PC-3 (cell line): ENCODE data around the gene PLXNB2. TPM values are rescaled to one million over a fixed set of nuclear protein-coding genes. Genes with fewer than 3 reads are reported as not detected.
A peak's percentile ranks its signal among the peaks of the same experiment; 100 is the strongest.

Experiments
- ATAC-seq: fragments of 200-7000 bp; cut with Tn5 transposase; 2 replicates; pipeline ENCODE4 v1.9.1; 2020; ENCODE audit warnings: mild to moderate bottlenecking, moderate library complexity
- BruUV-seq: library from RNA; stranded (reverse); fragments of 400-500 nt; replicated peaks from 2 replicates; lab custom pipeline; 2021; lab: Mats Ljungman, UMichigan
- CTCF ChIA-PET: fragments of 300-600 bp; sonication (Branson Sonifier 250); formaldehyde crosslinking; loops from one replicate; lab custom pipeline; 2022; ENCODE audit warnings: antibody characterized with exemption; lab: Charles Lee
- POLR2A ChIA-PET: fragments of 300-600 bp; sonication (Branson Sonifier 250); formaldehyde crosslinking; loops from one replicate; lab custom pipeline; 2022; ENCODE audit warnings: antibody characterized with exemption; ENCODE audit not compliant: unreplicated experiment; lab: Charles Lee
- DNase-seq: peaks from one replicate; pipeline ENCODE4 v3.0.0-alpha.2; 2015
- H2AFZ ChIP-seq: fragments of 300-600 bp; sonication (generic); 2 replicates; pipeline ENCODE4 v1.6.0; 2016; ENCODE audit warnings: antibody characterized with exemption, low read length
- H3F3A ChIP-seq: fragments of 300-600 bp; sonication (generic); one replicate; pipeline ENCODE4 v1.6.0; 2017; ENCODE audit warnings: antibody characterized with exemption, low read length, control low read depth, mild to moderate bottlenecking; ENCODE audit not compliant: unreplicated experiment
- H3K27ac ChIP-seq: fragments of 300-600 bp; sonication (generic); 2 replicates; pipeline ENCODE4 v1.5.1; 2016; ENCODE audit warnings: mild to moderate bottlenecking, low read length
- H3K27me3 ChIP-seq: fragments of 300-600 bp; sonication (generic); 2 replicates; pipeline ENCODE4 v1.6.1; 2016; ENCODE audit warnings: low read length, mixed read lengths
- H3K36me3 ChIP-seq: fragments of 300-600 bp; sonication (generic); 2 replicates; pipeline ENCODE4 v1.6.1; 2016; ENCODE audit warnings: low read depth, mixed run types, low read length, mixed read lengths
- H3K4me1 ChIP-seq: fragments of 300-600 bp; sonication (generic); 2 replicates; pipeline ENCODE4 v1.5.1; 2016; ENCODE audit warnings: low read length; ENCODE audit not compliant: insufficient read depth
- H3K4me2 ChIP-seq: fragments of 300-600 bp; sonication (generic); 2 replicates; pipeline ENCODE4 v1.6.0; 2016; ENCODE audit warnings: low read length
- H3K4me3 ChIP-seq: fragments of 300-600 bp; sonication (generic); 2 replicates; pipeline ENCODE4 v1.5.1; 2016; ENCODE audit warnings: mild to moderate bottlenecking, low read length, mixed read lengths
- H3K79me2 ChIP-seq: fragments of 300-600 bp; sonication (generic); 2 replicates; pipeline ENCODE4 v1.6.1; 2017; ENCODE audit warnings: low read length, mixed read lengths
- H3K9ac ChIP-seq: fragments of 300-600 bp; sonication (generic); 2 replicates; pipeline ENCODE4 v1.6.0; 2016; ENCODE audit warnings: mild to moderate bottlenecking, low read length
- H3K9me2 ChIP-seq: fragments of 300-600 bp; sonication (generic); replicated peaks from 2 replicates; pipeline ENCODE4 v1.6.1; 2016; ENCODE audit warnings: mixed run types, low read length, mixed read lengths
- H3K9me3 ChIP-seq: fragments of 300-600 bp; sonication (generic); 2 replicates; pipeline ENCODE4 v1.6.1; 2016; ENCODE audit warnings: low read length, mixed read lengths
- H4K20me1 ChIP-seq: fragments of 300-600 bp; sonication (generic); 2 replicates; pipeline ENCODE4 v1.6.1; 2016; ENCODE audit warnings: low read length, mixed read lengths
- CTCF ChIP-seq: fragments of 300-600 bp; sonication (generic); conservative IDR thresholded peaks from 2 replicates; pipeline ENCODE4 v1.5.1; 2017; ENCODE audit warnings: antibody characterized with exemption, low read depth, mild to moderate bottlenecking, low read length
- EZH2 ChIP-seq: fragments of 300-600 bp; sonication (generic); IDR thresholded peaks from one replicate; pipeline ENCODE4 v1.6.1; 2017; ENCODE audit warnings: antibody characterized with exemption, mild to moderate bottlenecking, low read length; ENCODE audit not compliant: unreplicated experiment
- EZH2phosphoT487 ChIP-seq: fragments of 300-600 bp; sonication (generic); IDR thresholded peaks from 2 replicates; pipeline ENCODE4 v1.6.1; 2018; ENCODE audit warnings: mild to moderate bottlenecking, antibody characterized with exemption, low read length, borderline replicate concordance
- intact Hi-C: fragments of 100-400 bp; cut with micrococcal nuclease; formaldehyde crosslinking; loops from 2 replicates; pipeline ENCODE4 v1.9.0; 2023
- total RNA-seq: library from RNA; depleted of rRNA; stranded (reverse); fragments of >200 nt; gene quantifications from 2 replicates; pipeline ENCODE4 v1.2.3, GENCODE V29; 2014

Gene PLXNB2
- total RNA-seq, 1 experiment from 2014 or later, result 68.2 TPM

- ChIA-PET CTCF (no interaction called here), POLR2A (no interaction called here)
These were observed 35.2 kb downstream of the PLXNB2 start for GRCh38 chr22:50272044-50272802.

GRCh38 chr22:50271519-50271970, 35.9 kb downstream of the PLXNB2 start:
- no peaks in the 10 kb centered on the region for H3K9me2 ChIP-seq
- H3F3A ChIP-seq, result no peaks in the 10 kb centered on the region
- peaks cover 14% of the 10 kb centered on the region for H3K36me3 ChIP-seq
- H4K20me1 ChIP-seq, result no peaks in the 10 kb centered on the region
- H3K4me2 ChIP-seq, result peak overlapping the region; percentile 95
- BruUV-seq, result no TSS peak
- no peak overlapping the region for H3K27ac ChIP-seq
- peak overlapping the region; percentile 68 for H3K4me3 ChIP-seq
- no peaks in the 10 kb centered on the region for H3K27me3 ChIP-seq
- intact Hi-C loops, result loop anchor here (5.0 kb wide), 1 partner anchor 71 kb away; the partner anchor contains the start of gene PPP6R2
- no peak overlapping the region for H3K9ac ChIP-seq
- peak; percentile 56 for DNase-seq
- TF ChIP-seq EZH2, result no peak
- no peak for TF ChIP-seq EZH2phosphoT487
- TF ChIP-seq CTCF, result no peak
- H3K79me2 ChIP-seq, result no peaks in the 10 kb centered on the region
- H3K4me1 ChIP-seq, result peaks cover 11% of the 10 kb centered on the region
- ATAC-seq, result peak; percentile 31
- ChIA-PET CTCF (interaction anchor here (0.6 kb wide), 1 partner anchor 19 kb away, joined by 16 read pairs; no protein-coding TSS in a partner anchor), POLR2A (no interaction called here)
- H3K9me3 ChIP-seq, result no peaks in the 10 kb centered on the region
- no peak overlapping the region for H2AFZ ChIP-seq

More at GRCh38 chr22:50272044-50272802, 35.2 kb downstream of the PLXNB2 start:
- no peak overlapping the region for H3K27ac ChIP-seq
- no peak overlapping the region for H2AFZ ChIP-seq
- H3K4me2 ChIP-seq, result no peak overlapping the region
- no peak overlapping the region for H3K4me3 ChIP-seq
- no peaks in the 10 kb centered on the region for H3K9me3 ChIP-seq
- peaks cover 11% of the 10 kb centered on the region for H3K4me1 ChIP-seq
- TF ChIP-seq CTCF (no peak), EZH2phosphoT487 (no peak), EZH2 (no peak)
- H3K9me2 ChIP-seq, result no peaks in the 10 kb centered on the region
- BruUV-seq, result no TSS peak
- no peaks in the 10 kb centered on the region for H4K20me1 ChIP-seq
- no peak for ATAC-seq
- no peaks in the 10 kb centered on the region for H3K79me2 ChIP-seq
- intact Hi-C loops, result loop anchor here (5.0 kb wide), 1 partner anchor 70 kb away; the partner anchor contains the start of gene PPP6R2
- H3F3A ChIP-seq, result no peaks in the 10 kb centered on the region
- H3K27me3 ChIP-seq, result no peaks in the 10 kb centered on the region
- H3K9ac ChIP-seq, result no peak overlapping the region
- H3K36me3 ChIP-seq, result peaks cover 21% of the 10 kb centered on the region
- DNase-seq, result no peak
